ENCODE results near the gene TOMM5.

- TF ChIP-seq RAD21 (IDR thresholded peaks at IDR 0.05; ENCODE audit: low read length) (no peak), RFX5 (IDR thresholded peaks at IDR 0.05; ENCODE audit: low read length) (no peak), REST (IDR thresholded peaks at IDR 0.05; ENCODE audit: low read depth, low read length) (no peak), CTCF (IDR thresholded peaks at IDR 0.05) (no peak), TEAD4 (IDR thresholded peaks at IDR 0.05; ENCODE audit: borderline replicate concordance, insufficient read depth) (no peak), SIN3A (IDR thresholded peaks at IDR 0.05; ENCODE audit: borderline replicate concordance, low read depth, low read length) (no peak), GABPA (IDR thresholded peaks at IDR 0.05; ENCODE audit: low read depth) (no peak), MEF2A (IDR thresholded peaks at IDR 0.05; ENCODE audit: borderline replicate concordance, low read depth) (no peak), USF1 (IDR thresholded peaks at IDR 0.05; ENCODE audit: borderline replicate concordance, low read depth) (no peak), GATA2 (CRISPR knock-in tag; IDR thresholded peaks at IDR 0.05) (no peak)
Measured at GRCh38 chr9:37626708-37627292, 34.4 kb upstream of the TOMM5 start.
